ENCODE results near the gene PDIA6.
"Not testable (repeated sequence)": the region's sequence is repeated elsewhere in the genome, so short reads cannot be mapped to it uniquely, and the experiment has no call there.

Gene PDIA6

GRCh38 chr2:10780821-10781220, 31.8 kb downstream of the PDIA6 start:
- not testable (repeated sequence) for DNase-seq (ENCODE audit: low read depth)

- DNase-seq (ENCODE audit: low read depth), result no peak
Measured at GRCh38 chr2:10780491-10780820, 32.1 kb downstream of the PDIA6 start.

- no peak for DNase-seq (ENCODE audit: low read depth)
Measured at GRCh38 chr2:10779776-10780490, 32.7 kb downstream of the PDIA6 start.

- no peak for DNase-seq (ENCODE audit: low read depth)
Measured at GRCh38 chr2:10778724-10779115, 33.9 kb downstream of the PDIA6 start.

- DNase-seq (ENCODE audit: low read depth), result no peak
Measured at GRCh38 chr2:10777842-10778723, 34.5 kb downstream of the PDIA6 start.

- no peak for DNase-seq (ENCODE audit: low read depth)
Measured at GRCh38 chr2:10777111-10777841, 35.3 kb downstream of the PDIA6 start.

GRCh38 chr2:10776231-10776977, 36.2 kb downstream of the PDIA6 start:
- no peak for DNase-seq (ENCODE audit: low read depth)

- DNase-seq (ENCODE audit: low read depth), result no peak
Measured at GRCh38 chr2:10775831-10776230, 36.8 kb downstream of the PDIA6 start.

- DNase-seq (ENCODE audit: low read depth), result no peak
Measured at GRCh38 chr2:10775021-10775780, 37.4 kb downstream of the PDIA6 start.

- DNase-seq (ENCODE audit: low read depth), result no peak
Measured at GRCh38 chr2:10774394-10774793, 38.2 kb downstream of the PDIA6 start.

- no peak for DNase-seq (ENCODE audit: low read depth)
Measured at GRCh38 chr2:10773821-10774341, 38.7 kb downstream of the PDIA6 start.

- DNase-seq (ENCODE audit: low read depth), result no peak
Measured at GRCh38 chr2:10772868-10773215, 39.7 kb downstream of the PDIA6 start.

- no peak for DNase-seq (ENCODE audit: low read depth)
Measured at GRCh38 chr2:10772201-10772867, 40.3 kb downstream of the PDIA6 start.

- DNase-seq (ENCODE audit: low read depth), result no peak
Measured at GRCh38 chr2:10771786-10772185, 40.8 kb downstream of the PDIA6 start.

- no peak for DNase-seq (ENCODE audit: low read depth)
Measured at GRCh38 chr2:10770956-10771750, 41.4 kb downstream of the PDIA6 start.

- no peak for DNase-seq (ENCODE audit: low read depth)
Measured at GRCh38 chr2:10768063-10768507, 44.5 kb downstream of the PDIA6 start.

GRCh38 chr2:10765914-10766313, 46.7 kb downstream of the PDIA6 start:
- DNase-seq (ENCODE audit: low read depth), result no peak

GRCh38 chr2:10765461-10765860, 47.1 kb downstream of the PDIA6 start:
- no peak for DNase-seq (ENCODE audit: low read depth)

- no peak for DNase-seq (ENCODE audit: low read depth)
Measured at GRCh38 chr2:10764896-10765295, 47.7 kb downstream of the PDIA6 start.

All from T-helper 22 cell (primary cell).